ENCODE results near the gene MAP3K7CL.

- TF ChIP-seq CTCF (IDR thresholded peaks at IDR 0.05; ENCODE audit: insufficient read depth, low read length), result no peak
- TF ChIP-seq POLR2AphosphoS5 (IDR thresholded peaks at IDR 0.05; ENCODE audit: low read depth), result no peak
- TF ChIP-seq REST (IDR thresholded peaks at IDR 0.05; ENCODE audit: insufficient replicate concordance, low read depth), result no peak
Measured at GRCh38 chr21:29114765-29115500, 15.5 kb upstream of the MAP3K7CL start.
